OCI-M2 (cell line): ENCODE measurements around the gene BACH1.
"Not testable (repeated sequence)": the region's sequence is repeated elsewhere in the genome, so short reads cannot be mapped to it uniquely, and the experiment has no call there.

Source experiments
- DNase-seq: peaks from one replicate; lab custom pipeline; 2025; ENCODE audit not compliant: unreplicated experiment; lab: John Stamatoyannopoulos, UW

BACH1 gene

GRCh38 chr21:29343519-29343918 lies 44.8 kb downstream of the BACH1 start:
- DNase-seq: no peak

GRCh38 chr21:29346281-29346680 lies 47.6 kb downstream of the BACH1 start:
- no peak for DNase-seq

GRCh38 chr21:29346771-29347170 lies 48.0 kb downstream of the BACH1 start:
- no peak for DNase-seq

GRCh38 chr21:29347274-29347681 lies 48.6 kb downstream of the BACH1 start:
- no peak for DNase-seq

GRCh38 chr21:29349702-29350101 lies 51.0 kb downstream of the BACH1 start:
- DNase-seq: no peak

GRCh38 chr21:29350246-29350779 lies 51.6 kb downstream of the BACH1 start:
- no peak for DNase-seq

- DNase-seq: no peak
Observed at GRCh38 chr21:29351691-29352090, 53.0 kb downstream of the BACH1 start.

GRCh38 chr21:29355043-29355710 lies 56.5 kb downstream of the BACH1 start:
- not testable (repeated sequence) for DNase-seq

GRCh38 chr21:29356291-29356690 lies 57.6 kb downstream of the BACH1 start:
- DNase-seq: not testable (repeated sequence)

GRCh38 chr21:29356810-29357209 lies 58.1 kb downstream of the BACH1 start:
- not testable (repeated sequence) for DNase-seq

- DNase-seq: no peak
Observed at GRCh38 chr21:29359718-29360117, 61.0 kb downstream of the BACH1 start.

GRCh38 chr21:29360799-29361765 lies 62.4 kb downstream of the BACH1 start:
- DNase-seq: no peak

- DNase-seq: no peak
Observed at GRCh38 chr21:29362758-29363157, 64.0 kb downstream of the BACH1 start.

GRCh38 chr21:29365661-29366265 lies 67.0 kb downstream of the BACH1 start:
- no peak for DNase-seq

GRCh38 chr21:29366532-29366931 lies 67.8 kb downstream of the BACH1 start:
- DNase-seq: no peak

- DNase-seq: no peak
Observed at GRCh38 chr21:29367335-29367734, 68.6 kb downstream of the BACH1 start.

GRCh38 chr21:29368906-29369305 lies 70.2 kb downstream of the BACH1 start:
- no peak for DNase-seq

- DNase-seq: no peak
Observed at GRCh38 chr21:29371464-29371863, 72.7 kb downstream of the BACH1 start.

- no peak for DNase-seq
Observed at GRCh38 chr21:29372063-29372802, 73.5 kb downstream of the BACH1 start.

- no peak for DNase-seq
Observed at GRCh38 chr21:29374481-29374880, 75.8 kb downstream of the BACH1 start.

- no peak for DNase-seq
Observed at GRCh38 chr21:29376556-29376955, 77.8 kb downstream of the BACH1 start.
